Endothelial cell (in vitro differentiated cells): ENCODE data around the gene CYP26C1. TPM values are rescaled to one million over a fixed set of nuclear protein-coding genes. Genes with fewer than 3 reads are reported as not detected.
A peak's percentile ranks its signal among the peaks of the same experiment; 100 is the strongest.

ENCODE experiments used
- DNase-seq: peaks from one replicate; pipeline ENCODE4 v3.0.0; 2021; ENCODE audit warnings: low spot score
- H3K27ac Mint-ChIP-seq: one replicate; pipeline ENCODE4 v1.8.0; 2021; ENCODE audit warnings: mixed read lengths, inconsistent platforms; ENCODE audit not compliant: unreplicated experiment
- H3K27me3 Mint-ChIP-seq: one replicate; pipeline ENCODE4 v1.8.0; 2021; ENCODE audit warnings: mild to moderate bottlenecking, moderate library complexity, mixed read lengths, inconsistent platforms; ENCODE audit not compliant: unreplicated experiment
- H3K36me3 Mint-ChIP-seq: one replicate; pipeline ENCODE4 v1.8.0; 2021; ENCODE audit warnings: mild to moderate bottlenecking, low read depth, mixed read lengths, inconsistent platforms; ENCODE audit not compliant: unreplicated experiment
- H3K4me1 Mint-ChIP-seq: one replicate; pipeline ENCODE4 v1.8.0; 2021; ENCODE audit warnings: mild to moderate bottlenecking, mixed read lengths, inconsistent platforms; ENCODE audit not compliant: unreplicated experiment
- H3K4me3 Mint-ChIP-seq: one replicate; pipeline ENCODE4 v1.8.0; 2021; ENCODE audit warnings: mild to moderate bottlenecking, mixed read lengths, inconsistent platforms; ENCODE audit not compliant: unreplicated experiment
- H3K9me3 Mint-ChIP-seq: one replicate; pipeline ENCODE4 v1.8.0; 2021; ENCODE audit warnings: mixed read lengths, inconsistent platforms; ENCODE audit not compliant: unreplicated experiment
- CTCF ChIP-seq: fragments of 200-600 bp; sonication (generic); IDR thresholded peaks from one replicate; pipeline ENCODE4 v1.5.0; 2021; ENCODE audit warnings: antibody characterized with exemption; ENCODE audit not compliant: unreplicated experiment
- total RNA-seq: library from RNA; stranded (reverse); fragmentation: NEBNext Ultra II Directional; extraction: Animal tissue kit (Norgen Biotek cat#: 25700); gene quantifications from one replicate; pipeline ENCODE4 v1.2.1, GENCODE V29; 2021; ENCODE audit not compliant: unreplicated experiment

CYP26C1 gene
- total RNA-seq, 1 donor from 2014 or later = 0.31 TPM

- H3K27me3 Mint-ChIP-seq = peaks cover 46% of the 10 kb centered on the region
- DNase-seq = no peak
- H3K4me1 Mint-ChIP-seq = peaks cover 17% of the 10 kb centered on the region
- no peak overlapping the region for H3K27ac Mint-ChIP-seq
- H3K9me3 Mint-ChIP-seq = no peaks in the 10 kb centered on the region
- H3K4me3 Mint-ChIP-seq = peak overlapping the region; percentile 40
- no peak for TF ChIP-seq CTCF
- peaks cover 22% of the 10 kb centered on the region for H3K36me3 Mint-ChIP-seq
Measured at GRCh38 chr10:93067443-93068365, 7.1 kb downstream of the CYP26C1 start.

GRCh38 chr10:93068411-93069244, 8.0 kb downstream of the CYP26C1 start:
- peaks cover 15% of the 10 kb centered on the region for H3K4me1 Mint-ChIP-seq
- no peak for DNase-seq
- peaks cover 48% of the 10 kb centered on the region for H3K27me3 Mint-ChIP-seq
- no peak for TF ChIP-seq CTCF
- H3K4me3 Mint-ChIP-seq = no peak overlapping the region
- no peaks in the 10 kb centered on the region for H3K9me3 Mint-ChIP-seq
- H3K27ac Mint-ChIP-seq = no peak overlapping the region
- H3K36me3 Mint-ChIP-seq = peaks cover 19% of the 10 kb centered on the region

GRCh38 chr10:93069245-93069561, 8.6 kb downstream of the CYP26C1 start:
- Mint-ChIP-seq H3K27me3 (peaks cover 44% of the 10 kb centered on the region), H3K4me3 (no peak overlapping the region), H3K4me1 (peaks cover 14% of the 10 kb centered on the region), H3K27ac (no peak overlapping the region), H3K9me3 (no peaks in the 10 kb centered on the region), H3K36me3 (peaks cover 17% of the 10 kb centered on the region)
- DNase-seq = no peak
- TF ChIP-seq CTCF = no peak

GRCh38 chr10:93070378-93071176, 10.0 kb downstream of the CYP26C1 start:
- Mint-ChIP-seq H3K27me3 (peaks cover 37% of the 10 kb centered on the region), H3K27ac (no peak overlapping the region), H3K9me3 (no peaks in the 10 kb centered on the region), H3K4me1 (peaks cover 21% of the 10 kb centered on the region), H3K4me3 (no peak overlapping the region), H3K36me3 (peaks cover 9% of the 10 kb centered on the region)
- no peak for TF ChIP-seq CTCF
- DNase-seq = no peak
